Islet precursor cell (in vitro differentiated cells): Measurements from ENCODE around the gene LRFN4.

Source experiments
- DNase-seq: peaks from one replicate; pipeline ENCODE4 v3.0.0-alpha.2; 2018

LRFN4 gene

GRCh38 chr11:66894141-66894540 is 37.3 kb downstream of the LRFN4 start:
- DNase-seq = no peak

GRCh38 chr11:66901964-66902390 is 45.1 kb downstream of the LRFN4 start:
- no peak for DNase-seq

- DNase-seq = no peak
Observed at GRCh38 chr11:66902486-66903177, 45.8 kb downstream of the LRFN4 start.

GRCh38 chr11:66904055-66904454 is 47.2 kb downstream of the LRFN4 start:
- DNase-seq = no peak

- no peak for DNase-seq
Observed at GRCh38 chr11:66904561-66904960, 47.7 kb downstream of the LRFN4 start.

- DNase-seq = no peak
Observed at GRCh38 chr11:66904981-66905521, 48.2 kb downstream of the LRFN4 start.

- no peak for DNase-seq
Observed at GRCh38 chr11:66905631-66906030, 48.8 kb downstream of the LRFN4 start.

GRCh38 chr11:66906061-66906733 is 49.3 kb downstream of the LRFN4 start:
- no peak for DNase-seq

- no peak for DNase-seq
Observed at GRCh38 chr11:66907751-66908630, 51.1 kb downstream of the LRFN4 start.

GRCh38 chr11:66909181-66909580 is 52.3 kb downstream of the LRFN4 start:
- no peak for DNase-seq

- DNase-seq = no peak
Observed at GRCh38 chr11:66910016-66910415, 53.2 kb downstream of the LRFN4 start.
